ENCODE results near the gene ADGRV1. TPM values are rescaled to one million over a fixed set of nuclear protein-coding genes. Genes with fewer than 3 reads are reported as not detected.
"Not testable (repeated sequence)": the region's sequence is repeated elsewhere in the genome, so short reads cannot be mapped to it uniquely, and the experiment has no call there.

The ADGRV1 gene
- total and polyA plus RNA-seq, 12 donors = 0.03 to 1.4 (median 0.44) TPM; not detected in 6

DNA sequence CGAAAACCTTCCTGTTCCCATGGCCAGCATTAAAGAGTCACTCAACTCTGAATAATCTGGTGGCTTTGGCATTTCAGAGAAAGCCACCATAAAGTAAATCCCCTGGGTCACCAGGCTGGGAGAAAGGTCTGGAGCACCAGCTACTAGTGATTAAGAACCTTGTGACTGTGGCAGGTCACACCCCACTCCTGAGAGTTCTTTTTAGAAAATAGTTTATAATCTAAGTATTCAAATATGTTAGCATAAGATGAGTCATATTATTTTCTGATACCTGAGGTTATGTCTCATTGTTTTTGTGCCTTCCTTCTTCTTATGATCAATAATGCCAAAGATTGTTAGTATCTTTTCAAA lies 472.8 kb downstream of the ADGRV1 start:
- ATAC-seq (no peak), DNase-seq (no peak)
- H3K4me1 ChIP-seq = no peaks in the 10 kb centered on the region
- H3K4me3 ChIP-seq = no peak overlapping the region
- no peak overlapping the region for H3K27ac ChIP-seq
- no peaks in the 10 kb centered on the region for H3K36me3 ChIP-seq
- 100% methylated on average over 1 of the region's 1 CpG for WGBS, 2 donors
- H3K27me3 ChIP-seq = no peaks in the 10 kb centered on the region
- no peaks in the 10 kb centered on the region for H3K9me3 ChIP-seq
- TF ChIP-seq, protein P1, sequence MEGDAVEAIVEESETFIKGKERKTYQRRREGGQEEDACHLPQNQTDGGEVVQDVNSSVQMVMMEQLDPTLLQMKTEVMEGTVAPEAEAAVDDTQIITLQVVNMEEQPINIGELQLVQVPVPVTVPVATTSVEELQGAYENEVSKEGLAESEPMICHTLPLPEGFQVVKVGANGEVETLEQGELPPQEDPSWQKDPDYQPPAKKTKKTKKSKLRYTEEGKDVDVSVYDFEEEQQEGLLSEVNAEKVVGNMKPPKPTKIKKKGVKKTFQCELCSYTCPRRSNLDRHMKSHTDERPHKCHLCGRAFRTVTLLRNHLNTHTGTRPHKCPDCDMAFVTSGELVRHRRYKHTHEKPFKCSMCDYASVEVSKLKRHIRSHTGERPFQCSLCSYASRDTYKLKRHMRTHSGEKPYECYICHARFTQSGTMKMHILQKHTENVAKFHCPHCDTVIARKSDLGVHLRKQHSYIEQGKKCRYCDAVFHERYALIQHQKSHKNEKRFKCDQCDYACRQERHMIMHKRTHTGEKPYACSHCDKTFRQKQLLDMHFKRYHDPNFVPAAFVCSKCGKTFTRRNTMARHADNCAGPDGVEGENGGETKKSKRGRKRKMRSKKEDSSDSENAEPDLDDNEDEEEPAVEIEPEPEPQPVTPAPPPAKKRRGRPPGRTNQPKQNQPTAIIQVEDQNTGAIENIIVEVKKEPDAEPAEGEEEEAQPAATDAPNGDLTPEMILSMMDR (IDR thresholded peaks at IDR 0.05) = no peak
- intact Hi-C loops (cut with DNase I) = no loop called here

DNA sequence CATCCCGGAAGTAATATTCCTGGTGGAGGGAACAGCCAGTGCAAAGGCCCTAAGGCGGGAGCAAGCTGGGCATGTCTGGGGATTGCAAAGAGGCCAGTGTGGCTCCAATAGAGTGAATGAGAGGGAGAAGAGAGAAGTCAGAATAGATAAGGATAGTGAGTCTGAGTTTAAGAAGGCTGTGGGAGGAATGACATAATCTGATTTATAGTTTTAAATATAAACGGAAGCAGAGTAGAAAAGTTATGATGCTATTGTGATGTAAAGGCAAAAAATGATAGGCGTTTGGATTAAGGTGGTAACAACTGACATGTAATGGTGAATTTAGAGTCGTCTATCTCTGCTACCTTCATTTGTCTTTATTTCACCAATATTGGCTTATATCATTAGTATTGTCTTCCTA lies 473.5 kb downstream of the ADGRV1 start:
- Histone ChIP-seq H3K9me3 (no peaks in the 10 kb centered on the region), H3K27me3 (no peaks in the 10 kb centered on the region), H3K4me3 (no peak overlapping the region), H3K4me1 (no peaks in the 10 kb centered on the region), H3K27ac (no peak overlapping the region), H3K36me3 (no peaks in the 10 kb centered on the region)
- ATAC-seq (no peak), DNase-seq (no peak)
- 87 to 89% methylated on average over 5 of the region's 5 CpGs for WGBS, 2 donors
- intact Hi-C loops (cut with DNase I) = no loop called here
- TF ChIP-seq, protein P1 (IDR thresholded peaks at IDR 0.05) = no peak

DNA sequence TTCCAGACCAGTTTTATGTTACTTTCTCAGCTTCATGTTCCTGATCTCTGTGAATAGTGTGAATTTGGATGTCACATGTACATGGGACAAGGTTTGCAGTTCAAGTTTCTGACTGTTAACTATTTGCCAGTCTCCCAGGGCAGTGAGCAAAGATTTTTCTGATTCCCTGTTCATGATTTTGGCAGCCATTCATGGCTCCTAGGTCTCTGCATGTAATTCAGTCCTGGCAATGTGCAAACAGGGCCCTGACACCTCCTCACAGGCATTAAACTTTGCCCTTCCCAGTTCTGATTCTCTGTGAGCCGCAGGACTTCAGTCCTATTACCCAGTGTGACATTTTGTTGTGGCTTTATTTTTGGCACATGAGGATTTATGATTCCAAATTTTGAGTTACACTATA lies 474.8 kb downstream of the ADGRV1 start:
- intact Hi-C loops (cut with DNase I) = no loop called here
- WGBS, 2 donors = 95% methylated on average over 1 of the region's 1 CpG

DNA sequence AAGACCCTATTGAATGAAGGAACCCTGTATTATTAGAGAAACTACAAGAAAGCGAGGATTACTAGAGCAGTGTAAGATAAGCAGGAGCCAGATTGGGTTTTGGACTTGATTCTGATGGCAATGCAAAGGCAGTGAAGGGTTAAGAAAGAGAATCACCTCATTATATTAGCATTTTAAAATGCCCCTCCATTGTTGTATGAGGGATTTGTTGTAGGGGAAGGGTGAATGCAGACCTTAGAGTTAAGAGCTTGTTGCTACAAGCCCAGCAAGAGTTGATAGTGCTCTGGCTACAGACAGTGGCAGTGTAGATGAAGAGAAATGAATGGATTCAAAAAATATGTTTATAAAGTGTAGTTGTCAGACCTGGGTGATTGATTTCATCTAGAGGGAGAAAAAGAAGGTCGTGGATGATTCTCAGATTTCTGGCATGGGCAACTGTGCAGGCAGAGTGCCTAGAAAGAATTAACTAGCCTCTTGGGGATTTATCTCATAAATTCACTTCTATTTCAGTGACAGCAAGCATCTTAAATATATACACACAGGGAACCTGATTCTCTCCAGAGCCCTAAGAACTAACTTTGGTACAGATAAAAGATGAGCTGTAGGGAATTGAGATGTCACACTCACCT lies 479.7 kb downstream of the ADGRV1 start:
- TF ChIP-seq, protein P1 (IDR thresholded peaks at IDR 0.05) = no peak
- WGBS, 2 donors = 54% methylated on average over 2 of the region's 2 CpGs
- no peaks in the 10 kb centered on the region for H3K27me3 ChIP-seq
- H3K27ac ChIP-seq = no peak overlapping the region
- no peak for DNase-seq
- H3K4me3 ChIP-seq = no peak overlapping the region
- no peaks in the 10 kb centered on the region for H3K36me3 ChIP-seq
- no peak for ATAC-seq
- intact Hi-C loops (cut with DNase I) = no loop called here
- H3K4me1 ChIP-seq = peaks cover 0 to 4% (median 0%) of the 10 kb centered on the region in 9 donors
- no peaks in the 10 kb centered on the region for H3K9me3 ChIP-seq

More for the DNA sequence above, 474.8 kb downstream of the ADGRV1 start:
- no peak overlapping the region for H3K4me3 ChIP-seq
- no peaks in the 10 kb centered on the region for H3K9me3 ChIP-seq
- H3K27ac ChIP-seq = no peak overlapping the region
- H3K4me1 ChIP-seq = no peaks in the 10 kb centered on the region
- no peaks in the 10 kb centered on the region for H3K36me3 ChIP-seq
- TF ChIP-seq, protein P1 (IDR thresholded peaks at IDR 0.05) = no peak
- ATAC-seq (no peak), DNase-seq (no peak)
- H3K27me3 ChIP-seq = no peaks in the 10 kb centered on the region

DNA sequence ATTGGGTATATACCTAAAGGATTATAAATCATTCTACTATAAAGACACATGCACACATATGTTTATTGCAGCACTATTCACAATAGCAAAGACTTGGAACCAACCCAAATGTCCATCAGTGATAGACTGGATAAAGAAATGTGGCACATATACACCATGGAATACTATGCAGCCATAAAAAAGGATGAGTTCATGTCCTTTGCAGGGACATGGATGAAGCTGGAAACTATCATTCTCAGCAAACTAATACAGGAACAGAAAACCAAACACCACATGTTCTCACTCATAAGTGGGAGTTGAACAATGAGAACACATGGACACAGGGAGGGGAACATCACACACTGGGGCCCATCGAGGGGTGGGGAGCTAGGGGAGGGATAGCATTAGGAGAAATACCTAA lies 482.5 kb downstream of the ADGRV1 start:
- ATAC-seq; intact Hi-C loops (cut with DNase I); H3K4me1 ChIP-seq; H3K36me3 ChIP-seq; DNase-seq; H3K27ac ChIP-seq; H3K9me3 ChIP-seq; H3K27me3 ChIP-seq; H3K4me3 ChIP-seq: not testable (repeated sequence)
- 92 to 93% methylated on average over 1 of the region's 1 CpG for WGBS, 2 donors

Data from heart right ventricle (tissue), 16 donors.